HG03066 (cell line): Measurements from ENCODE around the gene DGAT2L6.
"Not testable (repeated sequence)": the region's sequence is repeated elsewhere in the genome, so short reads cannot be mapped to it uniquely, and the experiment has no call there.

ENCODE experiments used
- ATAC-seq: cut with Tn5 transposase; IDR thresholded peaks from one replicate; pipeline ENCODE4 v1.9.1; 2021; ENCODE audit warnings: low read depth; ENCODE audit not compliant: unreplicated experiment

The DGAT2L6 gene

DNA sequence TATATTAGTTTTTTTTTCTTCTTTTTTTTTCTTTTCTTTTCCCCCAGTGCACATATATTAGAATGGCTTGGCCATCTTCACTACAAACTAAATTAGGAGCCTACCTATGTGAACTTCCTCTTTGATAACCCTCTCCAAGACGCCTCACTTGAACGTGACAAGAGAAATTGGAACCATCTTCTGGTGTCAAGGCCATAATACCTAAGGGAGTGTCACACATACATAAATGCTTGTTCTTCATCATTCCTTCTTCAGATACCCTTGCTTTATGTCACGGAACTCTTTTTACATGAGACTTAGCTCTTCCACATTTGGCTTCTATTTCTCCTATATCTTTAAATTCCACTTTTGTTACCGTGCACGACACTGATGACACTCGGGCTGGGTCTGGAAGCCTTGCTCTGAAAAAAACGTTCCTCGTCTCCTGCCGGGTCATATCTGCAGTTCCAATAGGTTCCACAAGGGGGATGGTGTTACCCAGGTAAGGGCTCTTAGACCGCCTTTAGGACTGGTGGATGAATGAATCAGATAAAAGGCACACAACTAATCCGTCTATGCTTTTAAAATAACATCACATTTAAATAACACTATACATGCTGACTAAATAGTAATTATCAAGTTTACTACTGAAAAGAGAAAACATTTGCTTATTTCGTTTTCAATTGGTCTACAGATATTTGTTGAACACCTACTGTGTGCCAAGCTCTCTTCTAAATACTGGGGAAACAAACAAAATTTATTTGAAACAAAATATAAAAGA lies 19.9 kb downstream of the DGAT2L6 start:
- peak; percentile 73 for ATAC-seq

DNA sequence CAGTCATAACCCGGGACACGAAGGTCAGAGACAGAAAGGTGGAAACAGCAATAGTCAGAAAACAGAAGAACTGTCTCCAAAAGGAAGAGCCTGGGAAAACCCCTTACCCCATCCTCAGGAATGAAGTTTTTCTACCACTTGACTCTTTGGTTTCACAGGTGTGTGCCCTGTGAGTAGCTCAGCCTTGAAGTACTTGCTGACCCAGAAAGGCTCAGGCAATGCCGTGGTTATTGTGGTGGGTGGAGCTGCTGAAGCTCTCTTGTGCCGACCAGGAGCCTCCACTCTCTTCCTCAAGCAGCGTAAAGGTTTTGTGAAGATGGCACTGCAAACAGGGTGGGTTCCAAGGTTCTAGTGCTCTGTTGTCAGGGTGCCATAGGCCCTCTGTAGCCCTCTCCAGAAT lies 24.4 kb downstream of the DGAT2L6 start:
- no peak for ATAC-seq

DNA sequence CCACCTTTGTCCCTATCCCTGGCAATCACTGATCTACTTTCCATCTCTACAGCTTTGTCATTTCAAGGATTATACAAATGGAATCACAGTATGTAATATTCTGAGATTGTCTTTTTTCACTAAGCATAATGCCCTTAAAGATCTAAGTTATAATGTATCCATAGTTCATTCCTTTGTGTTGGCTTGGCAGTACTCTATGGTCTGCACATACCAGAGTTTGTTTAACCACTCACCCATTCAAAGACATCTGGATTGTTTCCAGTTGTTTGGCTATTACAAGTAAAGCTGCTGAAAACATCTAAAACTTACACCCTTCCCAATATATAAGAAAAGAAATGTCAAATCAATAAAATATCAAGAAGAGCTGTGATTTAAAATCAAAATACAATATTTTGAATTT lies 31.2 kb downstream of the DGAT2L6 start:
- ATAC-seq, result no peak

DNA sequence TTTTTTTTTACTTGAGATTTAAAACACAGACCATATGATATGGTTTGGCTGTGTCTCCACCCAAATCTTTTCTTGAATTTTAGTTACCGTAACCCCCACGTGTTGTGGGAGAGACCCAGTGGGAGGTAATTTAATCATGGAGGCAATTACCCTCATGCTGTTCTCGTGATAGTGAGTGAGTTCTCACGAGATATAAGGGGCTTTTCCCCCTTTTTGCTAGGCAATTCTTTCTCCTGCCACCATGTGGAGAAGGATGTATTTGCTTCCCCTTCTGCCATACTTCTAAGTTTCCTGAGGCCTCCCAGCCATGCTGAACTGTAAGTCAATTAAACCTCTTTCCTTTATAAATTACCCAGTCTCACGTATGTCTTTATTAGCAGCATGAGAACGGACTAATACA lies 32.3 kb downstream of the DGAT2L6 start:
- ATAC-seq, result not testable (repeated sequence)

DNA sequence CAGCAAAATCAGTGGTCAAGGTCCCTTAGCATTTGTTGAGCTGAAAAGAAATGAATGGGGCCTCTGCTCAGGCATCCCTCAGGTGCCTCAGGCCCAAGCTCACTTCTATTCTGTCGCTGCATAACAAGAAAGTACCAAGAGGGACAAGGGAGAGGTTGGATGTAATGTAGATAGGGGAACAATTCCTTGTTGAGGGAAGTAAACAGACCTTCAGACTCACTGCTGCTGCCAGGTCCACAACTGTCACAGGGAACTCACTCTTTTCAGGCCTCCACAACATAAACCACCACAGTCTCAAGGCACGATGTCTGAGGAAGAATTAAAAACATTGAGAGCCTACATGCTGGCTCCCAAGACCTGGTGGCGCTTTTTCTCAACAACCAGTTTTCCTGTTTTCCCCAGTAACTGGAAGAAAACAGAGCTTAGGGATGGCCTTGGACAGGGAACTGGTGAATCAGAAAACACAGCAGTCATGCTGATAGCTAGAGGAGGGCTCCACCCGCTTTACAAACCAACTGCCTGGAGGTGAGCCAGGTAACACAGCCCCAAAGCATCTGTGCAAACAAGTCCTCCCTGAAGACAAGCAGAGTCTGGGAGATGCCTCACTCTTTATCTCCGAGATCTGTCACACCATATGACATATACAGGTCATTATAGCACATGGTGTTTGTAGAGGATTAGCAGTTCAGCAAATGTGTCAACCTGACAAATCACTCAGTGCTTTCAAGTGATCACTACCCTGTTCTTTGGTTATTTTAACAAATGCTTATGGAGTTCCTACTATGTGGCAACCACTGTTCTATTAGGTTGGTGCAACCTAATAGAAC lies 42.9 kb downstream of the DGAT2L6 start:
- ATAC-seq, result no peak

DNA sequence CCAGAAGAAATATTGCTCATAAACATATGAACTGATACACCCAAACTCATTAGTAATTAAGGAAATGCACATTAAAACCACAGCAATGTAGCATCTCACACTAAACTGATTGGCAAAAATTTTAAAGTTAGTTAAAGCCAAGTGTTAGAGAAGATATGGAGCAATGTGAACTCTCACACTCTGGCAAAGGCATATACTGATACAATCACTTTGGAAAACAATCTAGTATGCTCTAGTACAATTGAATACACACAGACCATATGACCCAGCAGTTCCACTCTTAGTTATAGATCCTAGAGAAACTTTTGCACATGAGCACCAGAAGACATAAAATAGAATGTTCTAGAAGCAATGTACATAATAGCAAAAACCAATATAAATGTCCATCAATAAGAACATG lies 48.8 kb downstream of the DGAT2L6 start:
- ATAC-seq, result no peak

DNA sequence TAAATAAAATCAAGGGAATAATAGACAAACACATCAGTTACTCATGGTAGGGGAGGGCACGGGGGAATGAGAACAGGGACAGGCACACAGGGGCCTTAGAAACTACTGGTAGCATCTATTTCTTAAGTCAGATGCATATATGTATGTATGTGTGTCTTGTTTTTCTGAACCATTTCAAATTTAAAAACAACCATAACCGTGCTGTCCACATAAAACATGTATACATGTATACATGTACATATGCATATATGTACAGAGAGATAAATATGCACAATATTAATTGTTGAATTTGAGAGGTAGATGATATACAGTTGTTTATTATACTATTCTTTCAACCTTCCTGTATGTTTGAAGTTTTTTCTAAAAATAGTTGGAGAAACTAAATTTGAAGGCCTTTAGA lies 49.4 kb downstream of the DGAT2L6 start:
- no peak for ATAC-seq

DNA sequence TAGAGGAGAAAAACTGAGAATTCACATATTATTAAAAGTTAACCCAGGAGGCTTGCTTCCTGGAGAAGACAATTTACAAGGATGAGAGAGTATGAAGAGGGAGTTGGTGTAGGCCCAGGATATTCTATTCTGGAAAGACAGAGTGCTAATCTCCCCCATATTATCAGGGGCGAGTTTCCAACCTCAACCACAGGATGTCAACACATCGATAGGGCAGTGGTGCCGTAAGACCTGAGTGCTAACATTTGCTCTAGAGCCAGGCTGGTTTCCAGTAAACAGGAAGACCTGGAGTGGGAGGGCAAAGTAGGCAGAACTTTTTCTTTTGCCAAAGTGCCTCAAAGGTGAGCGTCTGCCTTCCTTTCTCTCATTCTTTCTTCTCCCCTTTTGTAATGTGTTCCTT lies 54.4 kb downstream of the DGAT2L6 start:
- no peak for ATAC-seq

DNA sequence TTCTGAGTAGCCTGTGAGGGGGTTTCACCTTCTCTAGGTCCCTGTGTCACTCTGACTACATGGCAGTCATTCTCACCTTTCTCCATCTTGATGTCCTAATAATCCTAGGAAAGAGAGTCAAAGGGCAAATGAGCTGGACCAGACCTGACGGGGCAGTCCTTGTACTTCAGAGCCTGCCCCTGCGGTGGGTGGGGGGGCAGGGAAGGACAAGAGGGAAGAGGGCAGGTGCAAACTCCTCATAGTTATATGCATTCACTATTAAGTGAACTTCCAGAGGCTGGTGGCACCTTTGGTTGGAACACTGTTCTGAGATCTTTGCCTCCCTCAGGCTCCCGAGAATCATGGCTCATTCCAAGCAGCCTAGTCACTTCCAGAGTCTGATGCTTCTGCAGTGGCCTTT lies 57.1 kb downstream of the DGAT2L6 start, which contains the start of gene AWAT1:
Gene AWAT1 (plus strand): TSS at position 301 of the 400 bp plus-strand sequence. CDS start 41 bp downstream, at position 342.
- no peak for ATAC-seq

DNA sequence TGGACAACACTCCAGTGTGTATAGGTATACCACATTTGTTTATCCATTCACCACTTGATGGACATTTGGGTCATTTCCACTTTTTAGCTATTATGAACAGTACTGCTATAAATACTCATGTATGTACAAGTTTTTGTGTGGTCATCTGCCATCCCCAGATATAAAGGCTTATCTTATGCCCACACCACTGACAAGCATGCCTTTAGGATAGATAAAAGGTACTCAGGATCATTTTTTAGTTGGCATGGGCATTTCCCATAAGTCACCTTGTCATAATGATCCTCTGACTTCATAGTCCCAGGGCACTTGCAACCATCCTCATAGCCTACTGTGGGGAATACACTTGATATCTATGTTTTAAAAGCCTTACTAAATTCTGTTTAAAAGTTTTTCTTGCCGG lies 63.5 kb downstream of the DGAT2L6 start:
- no peak for ATAC-seq

DNA sequence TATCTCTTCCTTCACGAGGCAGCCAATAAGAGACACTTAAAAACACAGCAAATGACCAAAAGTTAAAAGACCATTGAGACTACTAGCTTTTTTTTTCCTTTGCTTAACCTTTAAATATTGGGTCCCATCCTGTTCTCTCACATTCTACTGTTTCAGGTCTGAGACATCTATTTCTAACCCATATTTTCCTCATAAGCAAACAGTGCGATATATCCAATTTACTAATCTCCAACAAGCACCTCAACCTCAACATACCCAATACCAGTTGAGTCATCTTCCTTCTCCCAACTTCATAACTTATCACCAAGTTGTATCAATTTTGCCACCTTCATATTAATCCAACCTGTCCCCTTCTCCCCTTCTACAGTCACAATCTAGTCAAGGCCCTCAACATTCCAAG lies 64.2 kb downstream of the DGAT2L6 start:
- ATAC-seq, result no peak

DNA sequence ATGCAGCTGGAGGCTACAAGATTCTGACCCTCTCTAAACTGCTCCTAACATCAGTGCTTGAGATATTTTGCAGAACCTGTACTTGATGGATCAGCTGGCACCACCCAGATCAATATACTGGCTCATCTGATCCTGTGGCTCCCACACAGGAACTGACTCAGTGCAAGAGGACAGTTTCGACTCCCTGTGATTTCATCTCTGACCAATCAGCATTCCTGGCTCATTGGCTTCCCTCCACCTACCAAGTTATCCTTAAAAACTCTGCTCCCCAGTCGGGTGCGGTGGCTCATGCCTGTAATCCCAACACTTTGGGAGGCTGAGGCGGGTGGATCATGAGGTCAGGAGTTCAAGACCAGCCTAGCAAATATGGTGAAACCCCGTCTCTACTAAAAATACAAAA lies 66.3 kb downstream of the DGAT2L6 start:
- not testable (repeated sequence) for ATAC-seq

DNA sequence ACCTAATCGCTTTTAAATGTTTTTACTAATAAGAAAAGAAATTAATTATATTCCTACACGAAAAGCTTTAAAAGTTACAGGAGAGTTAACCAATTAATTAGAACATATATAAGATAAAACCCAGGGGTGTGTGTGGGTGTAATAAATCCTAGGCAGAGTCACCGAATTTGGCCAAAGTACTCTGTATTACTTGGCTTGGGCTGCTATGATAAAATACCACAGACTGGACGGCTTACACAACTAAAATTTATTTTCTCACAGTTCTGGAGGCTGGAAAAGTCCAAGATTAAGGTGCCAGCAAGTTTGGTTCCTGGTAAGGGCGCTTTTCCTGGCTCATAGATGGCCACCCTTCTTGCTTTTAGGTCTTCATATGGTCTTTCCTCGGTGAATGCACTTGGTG lies 67.6 kb downstream of the DGAT2L6 start:
- no peak for ATAC-seq

DNA sequence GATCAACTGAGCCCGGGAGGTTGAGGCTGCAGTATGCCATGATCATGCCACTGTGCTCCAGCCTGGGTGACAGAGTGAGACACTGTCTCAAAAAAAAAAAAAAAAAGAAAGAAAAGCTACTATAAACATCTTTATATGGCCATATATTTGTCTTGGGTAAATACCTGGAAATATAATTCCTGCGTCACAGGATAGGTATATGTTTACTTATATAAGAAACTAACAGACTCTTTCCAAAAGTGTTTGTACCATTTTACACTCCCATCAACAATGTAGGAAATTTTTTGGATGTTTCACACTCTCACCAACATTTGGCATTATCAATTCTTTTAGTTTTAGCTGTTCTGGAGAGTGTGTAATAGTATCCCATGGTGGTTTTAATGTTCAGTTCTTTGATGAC lies 70.0 kb downstream of the DGAT2L6 start:
- no peak for ATAC-seq

DNA sequence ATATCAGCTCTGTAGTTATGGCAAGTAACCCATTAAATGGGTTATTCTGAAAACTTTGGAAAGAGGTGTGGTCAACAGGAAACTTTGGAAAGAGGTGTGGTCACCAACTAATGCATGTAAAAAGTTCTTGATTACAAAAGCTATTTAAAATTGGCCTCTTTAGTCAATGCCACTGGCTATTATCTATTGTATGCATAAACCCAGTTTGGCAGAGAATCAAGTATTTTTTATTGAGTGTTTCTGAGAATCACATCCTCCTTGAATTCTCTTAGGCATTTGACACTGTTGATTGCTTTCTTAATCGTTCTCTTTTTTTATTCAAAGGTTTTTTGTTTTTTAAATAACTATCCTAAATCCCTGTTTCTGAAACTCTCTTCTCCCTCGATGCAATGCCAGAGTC lies 75.2 kb downstream of the DGAT2L6 start:
- ATAC-seq, result no peak

DNA sequence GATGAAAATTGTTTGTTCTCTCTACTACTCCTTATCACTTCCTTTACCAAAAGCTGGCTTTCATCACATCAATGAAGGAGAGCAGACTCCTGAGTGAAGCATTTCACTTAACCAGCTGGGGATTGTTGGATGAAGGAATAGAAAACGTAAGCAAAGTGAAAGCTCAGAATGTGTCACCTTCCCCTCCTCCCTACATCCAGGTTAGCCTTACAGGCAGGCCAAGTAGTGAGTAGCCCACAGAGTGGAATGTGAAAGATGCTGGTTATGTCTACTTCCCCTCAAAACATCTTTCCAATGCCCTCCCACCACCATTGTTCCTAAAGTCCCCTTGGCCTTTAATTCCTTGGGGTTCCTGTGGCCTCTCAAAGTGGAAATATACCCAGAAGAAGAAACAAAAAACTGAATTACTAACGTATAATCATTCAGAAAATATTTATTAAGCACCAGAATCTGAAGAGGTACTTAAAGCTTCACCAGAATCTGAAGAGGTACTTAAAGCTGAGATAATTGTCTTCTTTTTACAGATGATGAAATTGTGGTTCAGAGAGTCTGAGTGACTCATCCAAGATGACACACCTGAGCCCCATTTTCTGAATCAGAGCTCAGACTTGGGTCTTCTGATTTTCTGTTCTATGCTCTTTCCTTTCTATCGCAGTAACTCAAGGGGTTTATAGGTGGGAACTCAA lies 76.2 kb downstream of the DGAT2L6 start:
- no peak for ATAC-seq

DNA sequence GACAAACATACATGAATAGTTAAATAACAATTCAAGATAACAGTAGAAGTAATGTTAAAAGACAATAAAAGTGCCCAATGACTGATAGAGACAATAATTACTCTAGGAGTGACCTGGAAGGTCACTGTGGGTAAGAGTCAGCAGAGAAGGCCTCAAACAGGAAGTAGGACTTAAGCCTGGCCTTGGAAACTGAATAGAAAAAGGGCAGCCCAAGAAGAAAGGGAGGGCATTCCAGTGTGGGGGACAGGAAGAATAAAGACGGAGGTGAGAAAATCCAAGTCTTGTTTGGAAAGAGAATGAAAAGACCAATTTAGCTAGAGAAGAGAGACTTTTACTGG lies 76.7 kb downstream of the DGAT2L6 start:
- no peak for ATAC-seq

DNA sequence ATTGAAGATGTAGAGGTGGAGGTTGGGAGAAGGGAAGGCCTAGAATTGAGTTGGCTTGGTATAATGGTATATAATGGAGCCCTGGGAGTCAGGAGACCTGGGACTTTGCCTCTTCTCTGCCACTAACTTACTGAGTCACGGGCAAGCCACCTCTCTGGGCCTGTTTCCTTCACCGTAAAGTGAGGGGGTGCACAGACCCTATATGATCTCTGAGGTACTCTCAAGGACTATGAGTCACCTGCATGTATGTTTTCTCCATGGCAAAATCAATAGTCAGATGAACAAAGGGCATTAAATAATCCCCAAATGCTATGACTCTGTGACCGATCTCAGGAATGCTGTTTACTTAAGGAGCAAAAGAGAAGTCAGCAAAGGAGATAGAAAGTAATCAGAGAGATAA lies 77.6 kb downstream of the DGAT2L6 start:
- no peak for ATAC-seq
